Panc1 (cell line): ENCODE results near the gene KPTN. TPM values are rescaled to one million over a fixed set of nuclear protein-coding genes. Genes with fewer than 3 reads are reported as not detected.

ENCODE experiments used
- ATAC-seq: fragments of 200-7000 bp; cut with Tn5 transposase; 2 replicates; pipeline ENCODE4 v1.9.1; 2020; ENCODE audit warnings: mild to moderate bottlenecking, moderate library complexity
- BruUV-seq: library from RNA; stranded (reverse); fragments of 400-500 nt; replicated peaks from 2 replicates; lab custom pipeline; 2021; lab: Mats Ljungman, UMichigan
- CTCF ChIA-PET: fragments of 300-600 bp; sonication (Branson Sonifier 250); formaldehyde crosslinking; loops from one replicate; lab custom pipeline; 2022; ENCODE audit warnings: antibody characterized with exemption; lab: Charles Lee
- POLR2A ChIA-PET: fragments of 300-600 bp; sonication (Branson Sonifier 250); formaldehyde crosslinking; loops from one replicate; lab custom pipeline; 2022; ENCODE audit warnings: antibody characterized with exemption; lab: Charles Lee
- DNase-seq: peaks from one replicate; pipeline ENCODE4 v3.0.0-alpha.2; 2010; ENCODE audit warnings: low read depth, low spot score
- H3K27ac ChIP-seq: 2 replicates; pipeline ENCODE4 v1.5.1; 2011; ENCODE audit warnings: mild to moderate bottlenecking, low read length, inconsistent platforms
- H3K27me3 ChIP-seq: fragments of 200-500 bp; sonication (Bioruptor generic); 2 replicates; pipeline ENCODE4 v1.6.0; 2014; ENCODE audit warnings: low read length, inconsistent platforms; ENCODE audit not compliant: control insufficient read depth, insufficient read depth
- H3K36me3 ChIP-seq: fragments of 200-500 bp; sonication (Bioruptor generic); 2 replicates; pipeline ENCODE4 v1.5.1; 2014; ENCODE audit warnings: inconsistent platforms, mild to moderate bottlenecking, low read length, moderate library complexity; ENCODE audit not compliant: control insufficient read depth, insufficient read depth
- H3K4me1 ChIP-seq: 2 replicates; pipeline ENCODE4 v1.5.1; 2011; ENCODE audit warnings: inconsistent platforms, mild to moderate bottlenecking, low read length, moderate library complexity; ENCODE audit not compliant: control insufficient read depth, insufficient read depth
- H3K4me3 ChIP-seq, 2 experiments: 2 replicates each; pipeline ENCODE4 v1.5.1; 2011 to 2012; ENCODE audit warnings: low read depth in 2 of 2, low read length in 2 of 2, mild to moderate bottlenecking in 2 of 2, inconsistent platforms in 1 of 2, moderate library complexity in 1 of 2
- H3K9me3 ChIP-seq: fragments of 200-500 bp; sonication (Bioruptor generic); 2 replicates; pipeline ENCODE4 v1.5.1; 2014; ENCODE audit warnings: low read depth, mild to moderate bottlenecking, inconsistent platforms, low read length, moderate library complexity; ENCODE audit not compliant: control insufficient read depth, insufficient read depth
- POLR2AphosphoS5 ChIP-seq: IDR thresholded peaks from 2 replicates; pipeline ENCODE4 v1.6.1; 2012; ENCODE audit warnings: mild to moderate bottlenecking, low read depth, low read length, moderate library complexity
- SIN3A ChIP-seq: IDR thresholded peaks from 2 replicates; pipeline ENCODE4 v1.6.1; 2012; ENCODE audit warnings: low read depth, mild to moderate bottlenecking, low read length, moderate library complexity, borderline replicate concordance; ENCODE audit not compliant: insufficient read depth
- TCF7L2 ChIP-seq: IDR thresholded peaks from 2 replicates; pipeline ENCODE4 v1.6.1; 2011; ENCODE audit warnings: mild to moderate bottlenecking, low read depth, low read length, inconsistent platforms
- in situ Hi-C: cut with HindIII; loops from 2 replicates; pipeline ENCODE4 v1.10.0; 2016; ENCODE audit warnings: low sequenced_read_pairs, low pct_unique_long_range_greater_than_20kb
- intact Hi-C: fragments of 100-400 bp; cut with micrococcal nuclease; formaldehyde crosslinking; loops from one replicate; pipeline ENCODE4 v1.10.0; 2022; ENCODE audit not compliant: unreplicated experiment
- total RNA-seq: library from RNA; stranded (reverse); gene quantifications from one replicate; pipeline ENCODE4 v1.2.1, GENCODE V29; 2021; ENCODE audit not compliant: unreplicated experiment
- TF ChIP-seq, protein P1 (sequence below): fragments of 450-650 bp; IDR thresholded peaks from 2 replicates; pipeline ENCODE4 v1.5.1; 2017; ENCODE audit warnings: mild to moderate bottlenecking
- TF ChIP-seq, protein P2 (sequence below), 2 experiments: IDR thresholded peaks; 2 replicates each; pipeline ENCODE4 v1.6.1; 2011 to 2012; ENCODE audit warnings: low read depth in 2 of 2, control low read depth in 1 of 2, low read length in 1 of 2, mild to moderate bottlenecking in 1 of 2, moderate library complexity in 1 of 2; ENCODE audit not compliant: insufficient read depth in 1 of 2

KPTN gene
- total RNA-seq, 1 experiment from 2014 or later: 26.5 TPM

DNA sequence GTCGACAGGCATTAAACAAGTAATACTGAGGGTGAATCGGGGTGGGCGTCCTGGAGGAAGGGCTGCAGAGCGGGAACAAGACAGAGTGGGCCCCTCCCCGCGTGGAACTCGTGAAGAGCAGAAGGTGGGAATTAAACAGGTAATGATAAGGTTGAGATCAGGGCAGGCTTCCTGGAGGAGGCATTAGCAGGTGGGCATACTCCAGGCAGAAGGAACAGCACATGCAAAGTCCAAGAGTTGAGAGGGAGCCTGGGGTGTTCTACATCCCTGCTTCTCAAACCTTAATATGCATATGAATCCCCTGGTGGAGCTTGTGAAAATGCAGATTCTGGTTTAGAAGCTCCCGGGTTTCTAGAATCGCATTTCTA, 35.7 kb downstream of the KPTN start:
- DNase-seq (no peak), ATAC-seq (no peak)
- no peak overlapping the region for H3K4me3 ChIP-seq
- intact Hi-C loops (no loop called here), in situ Hi-C loops (no loop called here)
- TF ChIP-seq, protein P1, sequence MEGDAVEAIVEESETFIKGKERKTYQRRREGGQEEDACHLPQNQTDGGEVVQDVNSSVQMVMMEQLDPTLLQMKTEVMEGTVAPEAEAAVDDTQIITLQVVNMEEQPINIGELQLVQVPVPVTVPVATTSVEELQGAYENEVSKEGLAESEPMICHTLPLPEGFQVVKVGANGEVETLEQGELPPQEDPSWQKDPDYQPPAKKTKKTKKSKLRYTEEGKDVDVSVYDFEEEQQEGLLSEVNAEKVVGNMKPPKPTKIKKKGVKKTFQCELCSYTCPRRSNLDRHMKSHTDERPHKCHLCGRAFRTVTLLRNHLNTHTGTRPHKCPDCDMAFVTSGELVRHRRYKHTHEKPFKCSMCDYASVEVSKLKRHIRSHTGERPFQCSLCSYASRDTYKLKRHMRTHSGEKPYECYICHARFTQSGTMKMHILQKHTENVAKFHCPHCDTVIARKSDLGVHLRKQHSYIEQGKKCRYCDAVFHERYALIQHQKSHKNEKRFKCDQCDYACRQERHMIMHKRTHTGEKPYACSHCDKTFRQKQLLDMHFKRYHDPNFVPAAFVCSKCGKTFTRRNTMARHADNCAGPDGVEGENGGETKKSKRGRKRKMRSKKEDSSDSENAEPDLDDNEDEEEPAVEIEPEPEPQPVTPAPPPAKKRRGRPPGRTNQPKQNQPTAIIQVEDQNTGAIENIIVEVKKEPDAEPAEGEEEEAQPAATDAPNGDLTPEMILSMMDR: no peak
- TF ChIP-seq SIN3A (no peak), POLR2AphosphoS5 (no peak), TCF7L2 (no peak)
- TF ChIP-seq, protein P2, sequence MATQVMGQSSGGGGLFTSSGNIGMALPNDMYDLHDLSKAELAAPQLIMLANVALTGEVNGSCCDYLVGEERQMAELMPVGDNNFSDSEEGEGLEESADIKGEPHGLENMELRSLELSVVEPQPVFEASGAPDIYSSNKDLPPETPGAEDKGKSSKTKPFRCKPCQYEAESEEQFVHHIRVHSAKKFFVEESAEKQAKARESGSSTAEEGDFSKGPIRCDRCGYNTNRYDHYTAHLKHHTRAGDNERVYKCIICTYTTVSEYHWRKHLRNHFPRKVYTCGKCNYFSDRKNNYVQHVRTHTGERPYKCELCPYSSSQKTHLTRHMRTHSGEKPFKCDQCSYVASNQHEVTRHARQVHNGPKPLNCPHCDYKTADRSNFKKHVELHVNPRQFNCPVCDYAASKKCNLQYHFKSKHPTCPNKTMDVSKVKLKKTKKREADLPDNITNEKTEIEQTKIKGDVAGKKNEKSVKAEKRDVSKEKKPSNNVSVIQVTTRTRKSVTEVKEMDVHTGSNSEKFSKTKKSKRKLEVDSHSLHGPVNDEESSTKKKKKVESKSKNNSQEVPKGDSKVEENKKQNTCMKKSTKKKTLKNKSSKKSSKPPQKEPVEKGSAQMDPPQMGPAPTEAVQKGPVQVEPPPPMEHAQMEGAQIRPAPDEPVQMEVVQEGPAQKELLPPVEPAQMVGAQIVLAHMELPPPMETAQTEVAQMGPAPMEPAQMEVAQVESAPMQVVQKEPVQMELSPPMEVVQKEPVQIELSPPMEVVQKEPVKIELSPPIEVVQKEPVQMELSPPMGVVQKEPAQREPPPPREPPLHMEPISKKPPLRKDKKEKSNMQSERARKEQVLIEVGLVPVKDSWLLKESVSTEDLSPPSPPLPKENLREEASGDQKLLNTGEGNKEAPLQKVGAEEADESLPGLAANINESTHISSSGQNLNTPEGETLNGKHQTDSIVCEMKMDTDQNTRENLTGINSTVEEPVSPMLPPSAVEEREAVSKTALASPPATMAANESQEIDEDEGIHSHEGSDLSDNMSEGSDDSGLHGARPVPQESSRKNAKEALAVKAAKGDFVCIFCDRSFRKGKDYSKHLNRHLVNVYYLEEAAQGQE (IDR thresholded peaks at IDR 0.05; ENCODE audit: insufficient read depth in 1 of 2, low read depth in 2 of 2, low read length in 1 of 2): no peak
- no peaks in the 10 kb centered on the region for H3K36me3 ChIP-seq
- no peaks in the 10 kb centered on the region for H3K4me1 ChIP-seq
- H3K27me3 ChIP-seq: peaks cover 5% of the 10 kb centered on the region; the same call in 1 of the 2 replicates
- ChIA-PET CTCF (interaction anchor here (0.6 kb wide), 2 partner anchors 161 to 246 kb away, joined by 4 read pairs; no protein-coding TSS in a partner anchor), POLR2A (interaction anchor here (0.6 kb wide), 1 partner anchor 398 kb away, joined by 16 read pairs; no protein-coding TSS in a partner anchor)
- H3K9me3 ChIP-seq: no peaks in the 10 kb centered on the region
- H3K27ac ChIP-seq: no peak overlapping the region
- BruUV-seq: no TSS peak

DNA sequence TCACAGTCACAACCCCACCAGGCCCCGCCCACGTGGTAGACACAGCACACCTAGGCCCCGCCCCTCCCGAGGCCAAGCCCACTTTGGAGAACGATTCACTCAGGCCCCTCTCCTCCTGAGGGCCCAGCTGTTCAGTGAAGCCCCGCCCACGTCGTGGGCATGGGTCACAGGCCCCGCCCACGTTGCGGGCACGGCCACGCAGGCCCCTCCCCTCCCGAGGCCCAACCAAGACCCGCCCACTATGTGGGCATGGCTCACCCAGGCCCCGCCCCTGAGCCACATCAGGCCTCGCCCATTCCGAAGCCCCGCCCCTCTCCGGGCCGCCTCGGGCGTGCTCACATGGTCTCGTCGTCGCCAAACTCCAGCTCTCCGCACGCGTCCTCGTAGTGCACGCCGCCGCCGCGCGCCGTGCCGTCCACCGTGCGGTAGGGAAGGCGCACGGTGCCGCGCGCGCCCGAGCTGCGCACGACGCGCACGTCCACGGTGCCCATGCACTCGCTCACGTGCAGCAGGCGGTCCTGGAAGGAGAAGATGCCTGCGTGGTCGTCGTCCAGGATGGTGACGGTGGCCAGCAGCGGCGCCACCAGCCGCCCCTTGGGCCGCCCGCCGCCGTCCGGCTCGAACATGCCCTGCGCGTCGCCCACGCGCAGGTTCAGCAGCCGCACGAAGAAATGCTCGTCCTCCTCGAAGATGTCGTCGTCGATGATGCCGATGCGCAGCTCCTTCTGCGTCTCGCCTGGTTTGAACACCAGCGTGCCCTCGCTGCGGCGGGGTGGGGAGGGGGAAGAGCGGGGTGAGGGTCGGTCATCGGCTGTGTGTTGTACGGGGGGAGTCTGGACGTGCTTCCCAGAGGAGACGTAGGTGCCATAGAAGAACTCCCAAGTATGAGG, 36.3 kb downstream of the KPTN start:
- no TSS peak for BruUV-seq
- intact Hi-C loops (no loop called here), in situ Hi-C loops (no loop called here)
- TF ChIP-seq SIN3A: no peak
- no peak for TF ChIP-seq POLR2AphosphoS5
- TF ChIP-seq, protein P1: no peak
- TF ChIP-seq, protein P2 (IDR thresholded peaks at IDR 0.05; ENCODE audit: insufficient read depth in 1 of 2, low read depth in 2 of 2, low read length in 1 of 2): no peak
- no peak for TF ChIP-seq TCF7L2
- no peak overlapping the region for H3K4me3 ChIP-seq
- H3K27ac ChIP-seq: no peak overlapping the region
- CTCF ChIA-PET: interaction anchor here (0.6 kb wide), 2 partner anchors 161 to 247 kb away, joined by 4 read pairs; no protein-coding TSS in a partner anchor
- peak; percentile 39 for ATAC-seq
- H3K9me3 ChIP-seq: no peaks in the 10 kb centered on the region
- H3K36me3 ChIP-seq: no peaks in the 10 kb centered on the region
- POLR2A ChIA-PET: interaction anchor here (0.6 kb wide), 1 partner anchor 399 kb away, joined by 16 read pairs; no protein-coding TSS in a partner anchor
- H3K27me3 ChIP-seq: peaks cover 5% of the 10 kb centered on the region; the same call in 1 of the 2 replicates
- no peaks in the 10 kb centered on the region for H3K4me1 ChIP-seq
- no peak for DNase-seq
